GM10266 (cell line): ENCODE results near the gene HHIP.

Source experiments
- DNase-seq: peaks from one replicate; pipeline ENCODE4 v3.0.0; 2012; ENCODE audit errors: extremely low spot score
- TF ChIP-seq, protein P1 (sequence below): IDR thresholded peaks from 2 replicates; pipeline ENCODE4 v1.5.1; 2012; ENCODE audit warnings: mild to moderate bottlenecking, low read depth; ENCODE audit not compliant: control insufficient read depth, insufficient read depth; ENCODE audit errors: missing control alignments

The HHIP gene

DNA sequence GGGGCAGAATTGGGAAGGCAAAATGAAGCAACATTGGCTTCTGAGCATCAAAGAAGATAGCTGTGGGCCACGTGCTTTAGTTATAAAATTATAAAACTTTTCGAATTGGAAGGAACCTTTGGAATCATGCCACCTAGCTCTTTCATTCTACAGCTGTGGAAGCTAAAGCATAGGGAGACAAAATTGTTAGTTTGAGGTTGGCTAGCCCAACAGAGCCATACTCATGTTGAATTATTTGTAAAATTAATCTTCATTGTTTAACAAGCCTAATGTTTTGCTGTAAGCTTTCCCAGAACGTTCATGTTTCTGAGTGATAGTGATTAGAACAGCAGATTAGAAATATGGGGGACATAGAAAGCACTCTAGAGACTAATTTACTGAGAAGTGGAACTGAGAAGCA lies 35.9 kb downstream of the HHIP start:
- TF ChIP-seq, protein P1, sequence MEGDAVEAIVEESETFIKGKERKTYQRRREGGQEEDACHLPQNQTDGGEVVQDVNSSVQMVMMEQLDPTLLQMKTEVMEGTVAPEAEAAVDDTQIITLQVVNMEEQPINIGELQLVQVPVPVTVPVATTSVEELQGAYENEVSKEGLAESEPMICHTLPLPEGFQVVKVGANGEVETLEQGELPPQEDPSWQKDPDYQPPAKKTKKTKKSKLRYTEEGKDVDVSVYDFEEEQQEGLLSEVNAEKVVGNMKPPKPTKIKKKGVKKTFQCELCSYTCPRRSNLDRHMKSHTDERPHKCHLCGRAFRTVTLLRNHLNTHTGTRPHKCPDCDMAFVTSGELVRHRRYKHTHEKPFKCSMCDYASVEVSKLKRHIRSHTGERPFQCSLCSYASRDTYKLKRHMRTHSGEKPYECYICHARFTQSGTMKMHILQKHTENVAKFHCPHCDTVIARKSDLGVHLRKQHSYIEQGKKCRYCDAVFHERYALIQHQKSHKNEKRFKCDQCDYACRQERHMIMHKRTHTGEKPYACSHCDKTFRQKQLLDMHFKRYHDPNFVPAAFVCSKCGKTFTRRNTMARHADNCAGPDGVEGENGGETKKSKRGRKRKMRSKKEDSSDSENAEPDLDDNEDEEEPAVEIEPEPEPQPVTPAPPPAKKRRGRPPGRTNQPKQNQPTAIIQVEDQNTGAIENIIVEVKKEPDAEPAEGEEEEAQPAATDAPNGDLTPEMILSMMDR: no peak
- DNase-seq: no peak

DNA sequence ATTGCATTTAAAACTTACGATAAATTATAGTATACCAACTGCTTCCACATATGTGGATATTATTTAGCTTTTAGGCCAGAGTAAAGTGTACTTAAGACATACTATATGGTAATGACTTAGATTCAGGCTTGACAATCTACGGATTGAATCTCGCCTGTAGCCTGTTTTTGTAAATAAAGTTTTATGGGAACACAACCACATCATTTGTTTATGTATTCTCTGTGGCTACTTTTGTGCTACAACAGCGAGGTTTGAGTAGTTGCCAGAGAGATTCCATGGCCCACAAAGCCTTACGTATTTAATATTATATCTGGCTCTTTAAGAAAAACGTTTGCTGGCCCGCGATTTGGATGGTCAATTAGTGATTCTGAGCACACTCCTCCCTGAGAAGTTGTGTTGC lies 37.6 kb downstream of the HHIP start:
- TF ChIP-seq, protein P1: no peak
- no peak for DNase-seq

DNA sequence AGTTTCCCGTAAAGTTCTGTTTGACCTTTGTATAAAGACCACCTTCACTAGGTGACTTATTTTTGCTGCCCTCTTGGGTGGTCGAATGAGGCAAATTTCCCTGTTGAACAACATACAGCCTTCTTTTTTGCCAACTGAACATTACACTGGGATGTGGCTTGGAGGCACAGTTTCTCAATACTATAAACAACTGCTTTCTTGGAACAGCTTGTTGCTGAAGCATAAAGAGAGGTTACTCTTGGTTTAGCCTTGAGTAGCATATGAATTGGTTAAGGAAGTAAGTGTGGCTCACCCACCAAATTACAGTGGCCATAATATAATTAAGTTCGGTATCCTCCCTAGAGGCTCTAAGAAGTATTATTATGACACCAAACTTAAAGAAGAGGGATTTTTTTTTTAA lies 40.0 kb downstream of the HHIP start:
- no peak for DNase-seq
- TF ChIP-seq, protein P1: no peak

DNA sequence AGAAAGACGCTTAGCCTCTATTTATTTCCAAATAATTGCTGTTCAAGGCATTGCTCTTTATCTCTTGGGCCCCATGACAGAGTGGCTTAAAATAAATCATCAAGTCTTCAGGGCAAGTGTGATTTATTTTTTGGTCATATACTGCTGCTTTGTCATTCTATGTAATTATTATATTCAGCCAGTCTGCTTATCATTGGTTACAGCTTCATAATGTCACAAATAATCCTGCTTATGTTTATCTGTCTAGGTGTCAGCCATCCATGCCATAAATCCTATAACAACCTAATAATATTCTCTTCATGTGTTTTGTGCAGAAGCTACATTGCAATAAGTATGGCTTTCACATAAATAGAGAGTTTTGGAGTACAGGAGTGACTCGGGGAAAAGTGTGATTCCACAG lies 41.0 kb downstream of the HHIP start:
- TF ChIP-seq, protein P1: no peak
- no peak for DNase-seq

DNA sequence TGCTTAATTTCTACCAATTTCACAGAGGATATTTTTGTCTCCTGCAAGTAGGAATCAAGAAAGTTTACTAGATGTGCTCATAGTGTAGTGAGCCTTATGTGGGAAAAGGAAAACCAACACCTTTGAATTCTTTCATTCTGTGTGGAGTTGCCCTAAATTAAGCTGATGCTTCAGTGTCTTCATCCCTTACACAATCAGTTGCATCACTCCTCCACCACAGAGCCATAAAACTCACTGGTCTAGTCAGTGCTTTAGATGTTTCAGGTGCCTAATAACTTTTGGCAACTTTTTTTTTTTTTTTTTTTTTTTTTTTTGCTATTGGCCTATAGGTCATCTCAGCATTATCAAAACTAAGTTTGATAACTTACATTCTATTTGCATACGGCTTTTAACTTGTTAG lies 41.5 kb downstream of the HHIP start:
- no peak for DNase-seq
- TF ChIP-seq, protein P1: no peak

DNA sequence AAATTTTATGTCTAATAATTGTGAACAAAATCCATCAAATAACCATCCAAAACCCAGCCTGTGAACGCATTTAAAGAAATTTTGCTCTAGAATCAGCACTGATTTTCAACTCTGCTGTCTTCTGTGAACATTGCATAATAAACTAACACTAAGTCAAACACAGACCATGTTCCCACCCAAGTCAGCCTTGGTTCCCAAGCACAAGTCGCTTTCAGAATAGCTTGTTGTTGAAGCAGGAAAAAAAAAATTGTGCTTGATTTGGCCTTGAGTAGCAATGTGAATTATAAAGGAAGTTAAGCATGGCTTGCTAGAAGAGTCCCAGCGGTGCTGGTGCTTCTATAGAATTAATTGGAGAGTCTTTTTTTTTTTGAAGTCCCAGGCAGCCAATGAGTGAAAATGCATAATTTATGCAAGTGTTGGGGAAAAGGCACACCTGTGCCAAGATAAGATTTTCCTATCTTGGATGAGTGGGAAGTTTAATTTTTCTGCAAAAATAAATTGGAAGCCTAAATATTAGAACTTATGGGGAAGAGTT lies 42.1 kb downstream of the HHIP start:
- DNase-seq: no peak
- TF ChIP-seq, protein P1: no peak

DNA sequence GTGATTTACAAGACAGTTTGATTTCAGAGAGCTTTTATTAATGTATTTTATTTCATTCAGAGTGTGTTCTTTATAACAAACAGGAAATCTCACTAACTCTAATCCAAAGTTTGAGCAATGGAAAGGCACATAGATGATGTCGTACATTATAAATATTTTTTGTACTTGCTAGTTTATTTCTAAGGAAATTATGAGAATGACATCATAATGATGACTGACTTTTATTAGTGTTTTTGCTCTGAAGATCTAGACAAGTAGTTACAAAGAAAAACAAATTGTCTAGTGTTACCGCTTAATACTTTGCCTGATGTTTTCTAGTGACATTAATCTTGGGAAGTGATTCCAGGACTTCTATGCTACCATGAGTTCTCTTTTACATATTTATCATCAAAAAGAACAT lies 43.2 kb downstream of the HHIP start:
- no peak for DNase-seq
- TF ChIP-seq, protein P1: no peak
